ENCODE data around the gene SAMD9L.

SAMD9L gene

GRCh38 chr7:93148144-93148543 is at the start of gene SAMD9L:
SAMD9L (minus strand) TSS chr7:93148385; CDS start chr7:93135971, 12,414 bp downstream.
- POLR2A ChIA-PET: no interaction called here
- TF ChIP-seq CTCF (IDR thresholded peaks at IDR 0.05; ENCODE audit: control extremely low read depth, extremely low read depth, low read depth, missing control alignments): no peak

GRCh38 chr7:93196336-93196735 is 48.2 kb upstream of the SAMD9L start:
- ChIA-PET CTCF (interaction anchor here (1.9 kb wide), 1 partner anchor 32 kb away, joined by 5 read pairs; no protein-coding TSS in a partner anchor), POLR2A (no interaction called here)
- TF ChIP-seq CTCF (IDR thresholded peaks at IDR 0.05; ENCODE audit: control extremely low read depth, extremely low read depth, low read depth, missing control alignments): no peak
- no peak for DNase-seq (ENCODE audit: extremely low spot score)

More at GRCh38 chr7:93148144-93148543, at the start of gene SAMD9L:
- DNase-seq (ENCODE audit: extremely low spot score): peak; percentile 45
- CTCF ChIA-PET: no interaction called here

- ChIA-PET POLR2A (no interaction called here), CTCF (interaction anchor here (1.8 kb wide), 1 partner anchor 9 kb away, joined by 6 read pairs; no protein-coding TSS in a partner anchor)
- DNase-seq (ENCODE audit: extremely low spot score): no peak
- no peak for TF ChIP-seq CTCF (IDR thresholded peaks at IDR 0.05; ENCODE audit: control extremely low read depth, extremely low read depth, low read depth, missing control alignments)
Observed at GRCh38 chr7:93194386-93194785, 46.2 kb upstream of the SAMD9L start.

GRCh38 chr7:93188870-93189634 is 40.9 kb upstream of the SAMD9L start:
- ChIA-PET CTCF (no interaction called here), POLR2A (no interaction called here)
- DNase-seq (ENCODE audit: extremely low spot score): no peak
- TF ChIP-seq CTCF (IDR thresholded peaks at IDR 0.05; ENCODE audit: control extremely low read depth, extremely low read depth, low read depth, missing control alignments): no peak

- ChIA-PET POLR2A (no interaction called here), CTCF (interaction anchor here (1.2 to 1.9 kb wide), 4 partner anchors 9 to 29 kb away, joined by 4 to 6 read pairs (median 4); no protein-coding TSS in a partner anchor)
- no peak for TF ChIP-seq CTCF (IDR thresholded peaks at IDR 0.05; ENCODE audit: control extremely low read depth, extremely low read depth, low read depth, missing control alignments)
- no peak for DNase-seq (ENCODE audit: extremely low spot score)
Observed at GRCh38 chr7:93185303-93186027, 37.3 kb upstream of the SAMD9L start.

- CTCF ChIA-PET: interaction anchor here (1.4 kb wide), 1 partner anchor 25 kb away, joined by 3 read pairs; no protein-coding TSS in a partner anchor
- DNase-seq (ENCODE audit: extremely low spot score): no peak
- POLR2A ChIA-PET: no interaction called here
- no peak for TF ChIP-seq CTCF (IDR thresholded peaks at IDR 0.05; ENCODE audit: control extremely low read depth, extremely low read depth, low read depth, missing control alignments)
Observed at GRCh38 chr7:93179173-93179572, 31.0 kb upstream of the SAMD9L start.

All from GM10248 (cell line).